SK-N-SH treated with all-trans-retinoic acid at 6 μM for 48 hours (cell line): ENCODE data around the gene NKAPD1.
A peak's percentile ranks its signal among the peaks of the same experiment; 100 is the strongest.
"Not testable (repeated sequence)": the region's sequence is repeated elsewhere in the genome, so short reads cannot be mapped to it uniquely, and the experiment has no call there.

Source experiments
- ATAC-seq: fragments of 200-7000 bp; cut with Tn5 transposase; 3 replicates; pipeline ENCODE4 v1.9.1; 2020; ENCODE audit warnings: mild to moderate bottlenecking, moderate library complexity
- ARNTL ChIP-seq: fragments of 450-650 bp; formaldehyde crosslinking; IDR thresholded peaks from 2 replicates; pipeline ENCODE4 v1.5.0; 2020; ENCODE audit warnings: low read depth, mild to moderate bottlenecking, moderate library complexity, borderline replicate concordance
- BACH2 ChIP-seq: fragments of 250-450 bp; sonication (Bioruptor Pico); IDR thresholded peaks from 2 replicates; pipeline ENCODE4 v1.9.0; 2021; ENCODE audit warnings: mild to moderate bottlenecking, borderline replicate concordance
- CREB5 ChIP-seq: fragments of 250-450 bp; sonication (Bioruptor Pico); IDR thresholded peaks from 2 replicates; pipeline ENCODE4 v1.5.1; 2020; ENCODE audit warnings: low read depth, mild to moderate bottlenecking, moderate library complexity
- ESRRG ChIP-seq: fragments of 250-450 bp; sonication (Bioruptor Pico); IDR thresholded peaks from 2 replicates; pipeline ENCODE4 v1.6.1; 2021; ENCODE audit warnings: mild to moderate bottlenecking
- GLIS3 ChIP-seq: fragments of 250-450 bp; sonication (Bioruptor Pico); IDR thresholded peaks from 2 replicates; pipeline ENCODE4 v1.5.0; 2020; ENCODE audit warnings: mild to moderate bottlenecking, moderate library complexity
- OSR1 ChIP-seq: fragments of 250-450 bp; sonication (Bioruptor Pico); IDR thresholded peaks from 2 replicates; pipeline ENCODE4 v1.8.0; 2022; ENCODE audit warnings: moderate library complexity, mild to moderate bottlenecking, inconsistent platforms
- PATZ1 ChIP-seq: fragments of 250-450 bp; sonication (Bioruptor Pico); IDR thresholded peaks from 2 replicates; pipeline ENCODE4 v1.8.0; 2020; ENCODE audit warnings: mild to moderate bottlenecking, moderate library complexity, borderline replicate concordance
- POU6F1 ChIP-seq: fragments of 250-450 bp; sonication (Bioruptor Pico); IDR thresholded peaks from 2 replicates; pipeline ENCODE4 v1.8.0; 2021; ENCODE audit warnings: low read depth, mild to moderate bottlenecking, moderate library complexity, borderline replicate concordance
- PPARA ChIP-seq: fragments of 250-450 bp; sonication (Bioruptor Pico); IDR thresholded peaks from 2 replicates; pipeline ENCODE4 v1.5.0; 2020; ENCODE audit warnings: mild to moderate bottlenecking, borderline replicate concordance
- SNAI2 ChIP-seq: fragments of 250-450 bp; sonication (Bioruptor Pico); IDR thresholded peaks from 2 replicates; pipeline ENCODE4 v1.5.0; 2020; ENCODE audit warnings: mild to moderate bottlenecking, moderate library complexity
- TOX ChIP-seq: fragments of 250-450 bp; sonication (Bioruptor Pico); IDR thresholded peaks from 2 replicates; pipeline ENCODE4 v1.8.0; 2021; ENCODE audit warnings: mild to moderate bottlenecking, moderate library complexity, borderline replicate concordance
- ZC3H10 ChIP-seq: fragments of 250-450 bp; sonication (Bioruptor Pico); IDR thresholded peaks from 2 replicates; pipeline ENCODE4 v1.5.1; 2021; ENCODE audit warnings: mild to moderate bottlenecking, moderate library complexity
- ZFP3 ChIP-seq: fragments of 250-450 bp; sonication (Bioruptor Pico); IDR thresholded peaks from 2 replicates; pipeline ENCODE4 v1.5.0; 2020; ENCODE audit warnings: mild to moderate bottlenecking, moderate library complexity
- ZFP30 ChIP-seq: fragments of 450-650 bp; formaldehyde crosslinking; IDR thresholded peaks from 2 replicates; pipeline ENCODE4 v1.5.0; 2022; ENCODE audit warnings: mild to moderate bottlenecking, moderate library complexity
- ZNF565 ChIP-seq: fragments of 450-650 bp; formaldehyde crosslinking; conservative IDR thresholded peaks from 2 replicates; pipeline ENCODE4 v1.5.0; 2020; ENCODE audit warnings: low read depth, mild to moderate bottlenecking, moderate library complexity
- ZNF70 ChIP-seq: fragments of 450-650 bp; formaldehyde crosslinking; IDR thresholded peaks from 2 replicates; pipeline ENCODE4 v1.5.0; 2020; ENCODE audit warnings: mild to moderate bottlenecking, moderate library complexity
- ZNF8 ChIP-seq: fragments of 450-650 bp; formaldehyde crosslinking; IDR thresholded peaks from 2 replicates; pipeline ENCODE4 v1.5.0; 2020; ENCODE audit warnings: mild to moderate bottlenecking, moderate library complexity

The NKAPD1 gene

GRCh38 chr11:112073941-112074811 lies at the start of gene NKAPD1, which contains the start of gene PIH1D2:
TSS of gene NKAPD1 (plus strand) at chr11:112074299. CDS start at chr11:112075575, 1,276 bp downstream.
TSS of gene PIH1D2 (minus strand) at chr11:112074017. CDS start at chr11:112073174, 843 bp downstream.
- ATAC-seq, result peak; percentile 93
- TF ChIP-seq ZNF70 (CRISPR knock-in tag) (no peak), GLIS3 (no peak), ESRRG (CRISPR knock-in tag) (no peak), TOX (no peak), ZNF565 (CRISPR knock-in tag) (no peak), ARNTL (CRISPR knock-in tag) (no peak)

- ATAC-seq, result peak; percentile 91
- TF ChIP-seq POU6F1, result 0 out of 2 replicates have a peak, but pooled peaks have one; percentile 12
- TF ChIP-seq ZNF70 (CRISPR knock-in tag), result no peak
- TF ChIP-seq PATZ1, result peak; percentile 21; the same call in 1 of the 2 replicates
- no peak for TF ChIP-seq ZFP3 (CRISPR knock-in tag)
- TF ChIP-seq, all 23 proteins: peak for 2
Observed at GRCh38 chr11:112024773-112025678, 49.1 kb upstream of the NKAPD1 start, which contains the start of gene DLAT. TSS of gene DLAT (plus strand) at chr11:112025408. CDS start at chr11:112025473, 65 bp downstream.

- no peak for TF ChIP-seq PATZ1
- no peak for TF ChIP-seq ZC3H10 (CRISPR knock-in tag)
- no peak for TF ChIP-seq CREB5 (CRISPR knock-in tag)
- TF ChIP-seq ESRRG (CRISPR knock-in tag), result no peak
- TF ChIP-seq SNAI2 (CRISPR knock-in tag), result no peak
- no peak for TF ChIP-seq BACH2
- TF ChIP-seq PPARA (CRISPR knock-in tag), result no peak
- no peak for TF ChIP-seq ZFP30 (CRISPR knock-in tag)
- no peak for TF ChIP-seq ZNF70 (CRISPR knock-in tag)
- TF ChIP-seq OSR1 (CRISPR knock-in tag), result no peak
- TF ChIP-seq GLIS3, result no peak
- TF ChIP-seq ZNF565 (CRISPR knock-in tag), result no peak
- no peak for TF ChIP-seq ARNTL (CRISPR knock-in tag)
- TF ChIP-seq ZNF8 (CRISPR knock-in tag), result no peak
- peak; percentile 62 for ATAC-seq
Observed at GRCh38 chr11:112025707-112026106, 48.4 kb upstream of the NKAPD1 start.

- ATAC-seq, result not testable (repeated sequence)
Observed at GRCh38 chr11:112026784-112027410, 47.2 kb upstream of the NKAPD1 start.
